K562 (cell line): ENCODE measurements around the gene PHF11. TPM values are rescaled to one million over a fixed set of nuclear protein-coding genes. Genes with fewer than 3 reads are reported as not detected.

Experiments used
- ATAC-seq: fragments of 200-7000 bp; cut with Tn5 transposase; 3 replicates; pipeline ENCODE4 v1.9.1; 2020; ENCODE audit warnings: moderate library complexity
- BruUV-seq: library from RNA; stranded (reverse); fragments of 400-500 nt; replicated peaks from 2 replicates; lab custom pipeline; 2021; lab: Mats Ljungman, UMichigan
- CTCF ChIA-PET: fragments of 300-600 bp; formaldehyde crosslinking; extraction: SDS; loops from one replicate; lab custom pipeline; 2021; ENCODE audit warnings: low intra/inter-chr PET ratio; lab: Yijun Ruan, JAX
- POLR2A ChIA-PET: fragments of 300-600, 350-650 bp; sonication (Branson Sonifier 250); formaldehyde crosslinking; extraction: SDS; loops from one replicate; lab custom pipeline; 2021; ENCODE audit warnings: antibody characterized with exemption, inconsistent platforms; lab: Yijun Ruan, JAX
- DNase-seq, 4 experiments: peaks; one replicate each; pipeline versions ENCODE4 v3.0.0 to v3.0.0-alpha.2; 2011 to 2018; ENCODE audit warnings: low spot score in 3 of 4, mixed read lengths in 3 of 4; ENCODE audit errors: extremely low read depth in 1 of 4
- FAIRE-seq: peaks from 2 replicates; lab custom pipeline; 2011; peaks lifted over from hg19 to GRCh38; lab: Jason Lieb, UNC
- H2AFZ ChIP-seq: 2 replicates; pipeline ENCODE4 v1.6.0; 2011; ENCODE audit warnings: low read depth, low read length, control low read depth, inconsistent platforms
- H3K27ac ChIP-seq: fragments of 200-600 bp; 3 replicates; pipeline ENCODE4 v1.8.0; 2011; ENCODE audit warnings: low read depth, mild to moderate bottlenecking, control low read depth, inconsistent platforms, low read length, moderate library complexity, mixed read lengths; ENCODE audit errors: extremely low read depth
- H3K27me3 ChIP-seq, 2 experiments: fragments of 300-600 bp in 1 of 2; 2 replicates in 1 of 2; 3 replicates in 1 of 2; pipeline versions ENCODE4 v1.6.0 to v1.8.0; 2011; ENCODE audit warnings: inconsistent platforms in 2 of 2, low read length in 2 of 2, mild to moderate bottlenecking in 1 of 2, mixed read lengths in 1 of 2, moderate library complexity in 1 of 2; ENCODE audit not compliant: control insufficient read depth in 2 of 2, insufficient read depth in 2 of 2
- H3K36me3 ChIP-seq: fragments of 300-600 bp; 3 replicates; pipeline ENCODE4 v1.8.0; 2011; ENCODE audit warnings: mild to moderate bottlenecking, low read length, inconsistent platforms; ENCODE audit not compliant: control insufficient read depth, insufficient read depth
- H3K4me1 ChIP-seq, 2 experiments: fragments of 200-600 bp in 1 of 2; replicated peaks in 1 of 2; 2 replicates in 1 of 2; 3 replicates in 1 of 2; pipeline versions ENCODE4 v1.5.1 to v1.8.0; 2011; ENCODE audit warnings: inconsistent platforms in 2 of 2, low read length in 2 of 2, mild to moderate bottlenecking in 1 of 2, mixed read lengths in 1 of 2, moderate library complexity in 1 of 2; ENCODE audit not compliant: control insufficient read depth in 2 of 2, insufficient read depth in 2 of 2
- H3K4me2 ChIP-seq: 2 replicates; pipeline ENCODE4 v1.6.1; 2011; ENCODE audit warnings: low read length, control low read depth, inconsistent platforms, mixed read lengths; ENCODE audit not compliant: insufficient read depth
- H3K4me3 ChIP-seq: fragments of 200-600 bp; sonication (generic), shearing (Covaris generic); 2 replicates; pipeline ENCODE4 v1.5.1; 2016; ENCODE audit warnings: control low read depth, inconsistent platforms
- H3K79me2 ChIP-seq: fragments of 200-600 bp; 3 replicates; pipeline ENCODE4 v1.8.0; 2011; ENCODE audit warnings: low read length, inconsistent platforms; ENCODE audit not compliant: control insufficient read depth, insufficient read depth
- H3K9ac ChIP-seq, 2 experiments: 2 replicates each; pipeline versions ENCODE4 v1.6.0 to v1.6.1; 2011; ENCODE audit warnings: low read depth in 2 of 2, low read length in 2 of 2, control low read depth in 1 of 2, inconsistent platforms in 1 of 2, mild to moderate bottlenecking in 1 of 2, mixed read lengths in 1 of 2; ENCODE audit not compliant: insufficient read depth in 1 of 2
- H3K9me1 ChIP-seq: one replicate; pipeline ENCODE4 v1.6.0; 2011; ENCODE audit warnings: inconsistent platforms, mild to moderate bottlenecking, low read length, moderate library complexity; ENCODE audit not compliant: control insufficient read depth, insufficient read depth
- H3K9me3 ChIP-seq: replicated peaks from 2 replicates; pipeline ENCODE4 v1.5.1; 2011; ENCODE audit warnings: low read depth, low read length, inconsistent platforms; ENCODE audit not compliant: control insufficient read depth, insufficient read depth
- H4K20me1 ChIP-seq: replicated peaks from 2 replicates; pipeline ENCODE4 v1.6.1; 2011; ENCODE audit warnings: low read length, inconsistent platforms, mixed read lengths; ENCODE audit not compliant: control insufficient read depth, insufficient read depth
- ETV6 ChIP-seq, 3 experiments: fragments of 150-350 bp in 1 of 3; sonication (generic) in 1 of 3; formaldehyde crosslinking in 1 of 3; IDR thresholded peaks; 2 replicates each; pipeline versions ENCODE4 v1.6.1 to v1.8.0; 2014 to 2022; ENCODE audit warnings: borderline replicate concordance in 2 of 3, low read depth in 2 of 3, antibody characterized with exemption in 1 of 3, low read length in 1 of 3, mild to moderate bottlenecking in 1 of 3, missing genetic modification reagents in 1 of 3
- FOXK1 ChIP-seq: sonication (generic); formaldehyde crosslinking; IDR thresholded peaks from 2 replicates; pipeline ENCODE4 v1.8.0; 2022; ENCODE audit warnings: missing genetic modification reagents, mild to moderate bottlenecking, borderline replicate concordance
- GABPB1 ChIP-seq: sonication (generic); formaldehyde crosslinking; IDR thresholded peaks from 2 replicates; pipeline ENCODE4 v1.8.0; 2022; ENCODE audit warnings: mild to moderate bottlenecking, missing genetic modification reagents
- HDAC6 ChIP-seq: IDR thresholded peaks from 2 replicates; pipeline ENCODE4 v1.6.1; 2012; ENCODE audit warnings: low read depth, mild to moderate bottlenecking, control low read depth, inconsistent platforms, low read length, moderate library complexity
- KAT7 ChIP-seq: sonication (generic); formaldehyde crosslinking; IDR thresholded peaks from 2 replicates; pipeline ENCODE4 v1.8.0; 2022; ENCODE audit warnings: missing genetic modification reagents, mild to moderate bottlenecking, borderline replicate concordance
- KLF6 ChIP-seq: fragments of 250-450 bp; sonication (Bioruptor Pico); IDR thresholded peaks from 2 replicates; pipeline ENCODE4 v1.4.0; 2020; ENCODE audit warnings: mild to moderate bottlenecking, moderate library complexity, borderline replicate concordance
- MYBL2 ChIP-seq, 2 experiments: fragments of 450-650 bp in 1 of 2; sonication (generic) in 1 of 2; formaldehyde crosslinking in 1 of 2; IDR thresholded peaks; 2 replicates each; pipeline versions ENCODE4 v1.6.1 to v1.8.1; 2017 to 2022; ENCODE audit warnings: borderline replicate concordance in 1 of 2, inconsistent platforms in 1 of 2, low read depth in 1 of 2, mild to moderate bottlenecking in 1 of 2, missing genetic modification reagents in 1 of 2, moderate library complexity in 1 of 2
- NBN ChIP-seq: fragments of 450-650 bp; IDR thresholded peaks from 2 replicates; pipeline ENCODE4 v1.6.1; 2016; ENCODE audit warnings: low read depth, mild to moderate bottlenecking
- SRF ChIP-seq, 2 experiments: fragments of 250-450, 450-650 bp in 1 of 2; sonication (Bioruptor Pico) in 1 of 2; sonication (generic) in 1 of 2; formaldehyde crosslinking; IDR thresholded peaks; 2 replicates each; pipeline versions ENCODE4 v1.5.0 to v1.5.1; 2020 to 2022; ENCODE audit warnings: mild to moderate bottlenecking in 1 of 2, missing genetic modification reagents in 1 of 2
- TEAD2 ChIP-seq: fragments of 450-650 bp; IDR thresholded peaks from 2 replicates; pipeline ENCODE4 v1.6.1; 2016; ENCODE audit warnings: missing genetic modification characterization, control low read depth, missing compliant biosample characterization
- ZNF655 ChIP-seq: fragments of 250-450 bp; sonication (Bioruptor Pico); IDR thresholded peaks from 2 replicates; pipeline ENCODE4 v1.5.0; 2021
- WGBS: fragments of 100-300 bp; shearing (Covaris generic); methylation state at CpG from one replicate; pipeline ENCODE4 v1.1.6; 2016; ENCODE audit warnings: low coverage, mixed read lengths; ENCODE audit not compliant: insufficient coverage; ENCODE audit errors: missing lambda C conversion rate; 5-methylcytosine and 5-hydroxymethylcytosine counted together
- in situ Hi-C: fragments of 300-500 bp; cut with MboI; formaldehyde crosslinking; loops from 4 replicates; pipeline ENCODE4 v1.15.0; 2018; ENCODE audit warnings: inconsistent platforms, mixed read lengths
- intact Hi-C: fragments of 100-400 bp; cut with micrococcal nuclease; formaldehyde crosslinking; loops from 2 replicates; pipeline ENCODE4 v1.14.2; 2022
- polyA plus RNA-seq, 8 experiments: library from polyadenylated mRNA; depleted of rRNA in 4 of 8; stranded (reverse) in 5 of 8; unstranded in 3 of 8; fragments of >200 nt; fragmentation: Nextera tagmentation in 2 of 8; fragmentation: Illumina TruSeq in 1 of 8; extraction: Ambion mirVana in 2 of 8; extraction: Trizol in 1 of 8; gene quantifications; 2 replicates each; pipeline versions ENCODE4 v1.2.1 to v1.2.3, GENCODE V29; 2011 to 2014; ENCODE audit warnings: inconsistent platforms in 1 of 8, missing spikeins in 1 of 8
- total RNA-seq, 7 experiments: library from RNA; depleted of rRNA in 6 of 7; stranded (reverse); fragments of >200 nt in 6 of 7; fragmentation: Illumina TruSeq in 2 of 7; extraction: Trizol in 2 of 7; gene quantifications; 2 replicates each; pipeline versions ENCODE4 v1.2.1 to v1.2.3, GENCODE V29; 2011 to 2021; ENCODE audit warnings: low replicate concordance in 1 of 7

PHF11 gene
- total and polyA plus RNA-seq, 9 of the 15 experiments (the other 6 are each of a cell fraction or from before 2014, with no cell fraction given): 1.9 to 7.0 (median 5.3) TPM

- TF ChIP-seq ZNF655 (CRISPR knock-in tag): no peak
- TF ChIP-seq SRF (CRISPR knock-in tag; IDR thresholded peaks at IDR 0.05): no peak
Observed at GRCh38 chr13:49499889-49500660, 4.3 kb downstream of the PHF11 start (continued).

GRCh38 chr13:49502954-49503353, 7.2 kb downstream of the PHF11 start:
- in situ Hi-C loops (no loop called here), intact Hi-C loops (no loop called here)
- H2AFZ ChIP-seq: no peak overlapping the region
- no peaks in the 10 kb centered on the region for H3K9me3 ChIP-seq
- H3K36me3 ChIP-seq: no peaks in the 10 kb centered on the region
- no peaks in the 10 kb centered on the region for H3K27me3 ChIP-seq
- FAIRE-seq: no peak
- CTCF ChIA-PET: no interaction called here
- no peak overlapping the region for H3K4me2 ChIP-seq
- no peak overlapping the region for H3K27ac ChIP-seq
- ATAC-seq: no peak
- 54% methylated on average over 9 of the region's 9 CpGs for WGBS
- H3K79me2 ChIP-seq: no peaks in the 10 kb centered on the region
- no peak overlapping the region for H3K4me3 ChIP-seq
- POLR2A ChIA-PET: interaction anchor here (0.7 kb wide), 2 partner anchors 15 to 40 kb away, joined by 3 read pairs; no protein-coding TSS in a partner anchor
- H4K20me1 ChIP-seq: no peaks in the 10 kb centered on the region
- H3K9me1 ChIP-seq: no peaks in the 10 kb centered on the region
- TF ChIP-seq ETV6 (IDR thresholded peaks at IDR 0.05; ENCODE audit: borderline replicate concordance in 1 of 2, low read depth in 2 of 2, low read length in 1 of 2): no peak
- no peak for TF ChIP-seq ETV6 (CRISPR knock-in tag; IDR thresholded peaks at IDR 0.05; ENCODE audit: borderline replicate concordance)
- TF ChIP-seq FOXK1 (CRISPR knock-in tag): no peak
- no peak for TF ChIP-seq KLF6 (CRISPR knock-in tag)
- no peak for TF ChIP-seq MYBL2 (IDR thresholded peaks at IDR 0.05; ENCODE audit: low read depth)
- TF ChIP-seq MYBL2 (CRISPR knock-in tag; IDR thresholded peaks at IDR 0.05; ENCODE audit: borderline replicate concordance): no peak
- no peak for TF ChIP-seq GABPB1 (CRISPR knock-in tag)
- TF ChIP-seq TEAD2 (tag): no peak
- no peak for TF ChIP-seq KAT7 (CRISPR knock-in tag)
- TF ChIP-seq NBN: no peak
- no peak for TF ChIP-seq HDAC6
- no peak for DNase-seq
- no peaks in the 10 kb centered on the region; a peak in 1 of 5 replicates for H3K4me1 ChIP-seq
- BruUV-seq: no TSS peak
- H3K9ac ChIP-seq: no peak overlapping the region
